HG02588 (cell line): Measurements from ENCODE around the gene EXD3.

Experiments used
- ATAC-seq: cut with Tn5 transposase; IDR thresholded peaks from one replicate; pipeline ENCODE4 v1.9.1; 2021; ENCODE audit warnings: mild to moderate bottlenecking, moderate library complexity; ENCODE audit not compliant: unreplicated experiment

EXD3 gene

GRCh38 chr9:137279741-137280473, 143.1 kb downstream of the EXD3 start:
- no peak for ATAC-seq

GRCh38 chr9:137278721-137279711, 143.9 kb downstream of the EXD3 start:
- no peak for ATAC-seq

- ATAC-seq, result no peak
Measured at GRCh38 chr9:137278061-137278701, 144.8 kb downstream of the EXD3 start.

GRCh38 chr9:137277329-137278041, 145.5 kb downstream of the EXD3 start, which contains the start of gene TOR4A:
TSS of gene TOR4A (plus strand) at chr9:137277726. CDS start at chr9:137278690, 964 bp downstream.
- peak; percentile 57 for ATAC-seq

- no peak for ATAC-seq
Measured at GRCh38 chr9:137276473-137277328, 146.3 kb downstream of the EXD3 start.

GRCh38 chr9:137275588-137276472, 147.1 kb downstream of the EXD3 start:
- ATAC-seq, result no peak

- no peak for ATAC-seq
Measured at GRCh38 chr9:137275203-137275587, 147.8 kb downstream of the EXD3 start.

GRCh38 chr9:137273611-137274320, 149.2 kb downstream of the EXD3 start:
- no peak for ATAC-seq

GRCh38 chr9:137273095-137273490, 149.9 kb downstream of the EXD3 start:
- no peak for ATAC-seq

GRCh38 chr9:137272241-137273094, 150.5 kb downstream of the EXD3 start:
- ATAC-seq, result no peak

GRCh38 chr9:137271696-137272076, 151.3 kb downstream of the EXD3 start:
- ATAC-seq, result no peak

- ATAC-seq, result no peak
Measured at GRCh38 chr9:137270929-137271695, 151.8 kb downstream of the EXD3 start.

- ATAC-seq, result no peak
Measured at GRCh38 chr9:137269231-137269772, 153.7 kb downstream of the EXD3 start.

GRCh38 chr9:137268538-137269201, 154.3 kb downstream of the EXD3 start:
- no peak for ATAC-seq

GRCh38 chr9:137267933-137268355, 155.0 kb downstream of the EXD3 start:
- ATAC-seq, result no peak
